ENCODE results near the gene ENDOU. TPM values are rescaled to one million over a fixed set of nuclear protein-coding genes. Genes with fewer than 3 reads are reported as not detected.

ENDOU gene
- total and polyA plus RNA-seq, 12 donors, result 0.11 to 0.56 (median 0.29) TPM; not detected in 1

- H3K36me3 ChIP-seq, result peaks cover 0 to 3% (median 0%) of the 10 kb centered on the region in 9 donors
- peak within 1 kb of the TSS; percentile 34 to 78 (median 59) for H3K4me3 ChIP-seq
- H3K27ac ChIP-seq, result peak within 1 kb of the TSS; percentile 72 to 91 (median 86)
- H3K4me1 ChIP-seq, result peaks cover 16 to 78% (median 58%) of the 10 kb centered on the region in 9 donors
- peak; percentile 28 to 65 (median 50) for TF ChIP-seq CTCF (IDR thresholded peaks at IDR 0.05)
- no peaks in the 10 kb centered on the region for H3K27me3 ChIP-seq
- no peaks in the 10 kb centered on the region for H3K9me3 ChIP-seq
- peak; percentile 87 to 92 (median 88) for ATAC-seq
- intact Hi-C loops (cut with DNase I), result loop anchor here in 3 of 10 donors (2.0 to 10.0 kb wide), 2 partner anchors 42 to 794 kb away; no protein-coding TSS in a partner anchor
- peak; percentile 89 for DNase-seq
- 2 to 3% methylated on average over 54 to 57 of the region's 57 CpGs for WGBS, 2 donors
Measured at GRCh38 chr12:47758834-47759690, 33.8 kb upstream of the ENDOU start, which contains the start of gene RAPGEF3. RAPGEF3 (minus strand) TSS chr12:47758880; CDS start chr12:47758556, 324 bp downstream.

GRCh38 chr12:47758584-47758833 is 33.2 kb upstream of the ENDOU start:
- no peak for DNase-seq
- 0 to 2% methylated on average over 10 of the region's 10 CpGs for WGBS, 2 donors
- no peak for TF ChIP-seq CTCF (IDR thresholded peaks at IDR 0.05)
- Histone ChIP-seq H3K36me3 (peaks cover 0 to 5% (median 0%) of the 10 kb centered on the region in 9 donors), H3K9me3 (no peaks in the 10 kb centered on the region), H3K4me3 (peak overlapping the region; percentile 34 to 78 (median 59)), H3K4me1 (peaks cover 22 to 79% (median 58%) of the 10 kb centered on the region in 9 donors), H3K27me3 (no peaks in the 10 kb centered on the region), H3K27ac (peak overlapping the region; percentile 72 to 91 (median 86))
- no peak for ATAC-seq
- intact Hi-C loops (cut with DNase I), result loop anchor here in 3 of 10 donors (2.0 to 10.0 kb wide), 2 partner anchors 42 to 794 kb away; no protein-coding TSS in a partner anchor

- H3K9me3 ChIP-seq, result no peaks in the 10 kb centered on the region
- DNase-seq, result peak in 1 of 2 donors; percentile 57
- no peak for TF ChIP-seq CTCF (IDR thresholded peaks at IDR 0.05)
- WGBS, 2 donors, result 39 to 46% methylated on average over 20 of the region's 20 CpGs
- H3K27ac ChIP-seq, result peak overlapping the region; percentile 72 to 91 (median 86)
- no peaks in the 10 kb centered on the region for H3K27me3 ChIP-seq
- H3K4me1 ChIP-seq, result peaks cover 22 to 79% (median 58%) of the 10 kb centered on the region in 9 donors
- intact Hi-C loops (cut with DNase I), result loop anchor here in 3 of 10 donors (2.0 to 10.0 kb wide), 2 partner anchors 41 to 793 kb away; no protein-coding TSS in a partner anchor
- ATAC-seq, result peak in 7 of 8 donors; percentile 3 to 48 (median 27)
- peak overlapping the region; percentile 34 to 78 (median 59) for H3K4me3 ChIP-seq
- peaks cover 0 to 5% (median 0%) of the 10 kb centered on the region in 9 donors for H3K36me3 ChIP-seq
Measured at GRCh38 chr12:47757840-47758583, 32.7 kb upstream of the ENDOU start.

- Histone ChIP-seq H3K36me3 (peaks cover 0 to 5% (median 0%) of the 10 kb centered on the region in 9 donors), H3K4me3 (peak overlapping the region; percentile 34 to 78 (median 59)), H3K27ac (peak overlapping the region; percentile 72 to 91 (median 86)), H3K27me3 (no peaks in the 10 kb centered on the region), H3K4me1 (peaks cover 27 to 80% (median 58%) of the 10 kb centered on the region in 9 donors), H3K9me3 (no peaks in the 10 kb centered on the region)
- intact Hi-C loops (cut with DNase I), result loop anchor here in 1 of 10 donors (10.0 kb wide), 1 partner anchor 793 kb away; no protein-coding TSS in a partner anchor
- ATAC-seq, result no peak
- no peak for DNase-seq
- TF ChIP-seq CTCF (IDR thresholded peaks at IDR 0.05), result no peak
- WGBS, 2 donors, result 52 to 68% methylated on average over 7 of the region's 7 CpGs
Measured at GRCh38 chr12:47757364-47757839, 32.1 kb upstream of the ENDOU start.

All from heart right ventricle (tissue), 16 donors.